SK-N-SH (cell line): ENCODE data around the gene AHNAK. TPM values are rescaled to one million over a fixed set of nuclear protein-coding genes. Genes with fewer than 3 reads are reported as not detected.

Source experiments
- CTCF ChIA-PET: fragments of 300-600, 350-600 bp; formaldehyde crosslinking; extraction: SDS; loops from one replicate; lab custom pipeline; 2021; lab: Yijun Ruan, JAX
- POLR2A ChIA-PET: fragments of 350-600 bp; sonication (Branson Sonifier 250); formaldehyde crosslinking; extraction: SDS; loops from one replicate; lab custom pipeline; 2020; ENCODE audit warnings: antibody characterized with exemption, inconsistent platforms; lab: Yijun Ruan, JAX
- DNase-seq: peaks from one replicate; pipeline ENCODE4 v3.0.0; 2012
- H2AFZ ChIP-seq: fragments of 200-600 bp; sonication (generic); 2 replicates; pipeline ENCODE4 v1.8.1; 2016; ENCODE audit warnings: antibody characterized with exemption, mild to moderate bottlenecking, low read depth
- H3F3A ChIP-seq: fragments of 200-600 bp; sonication (generic); replicated peaks from 2 replicates; pipeline ENCODE3; 2016; ENCODE audit warnings: antibody characterized with exemption, mild to moderate bottlenecking; ENCODE audit not compliant: insufficient read depth
- H3K27ac ChIP-seq, 2 experiments: fragments of 200-500 bp in 1 of 2; fragments of 200-600 bp in 1 of 2; sonication (Bioruptor generic) in 1 of 2; sonication (generic), shearing (Covaris generic) in 1 of 2; 2 replicates each; pipeline versions ENCODE4 v1.5.1 to v1.6.1; 2014 to 2016; ENCODE audit warnings: low read depth in 2 of 2, inconsistent platforms in 1 of 2, low read length in 1 of 2, mild to moderate bottlenecking in 1 of 2, mixed read lengths in 1 of 2
- H3K27me3 ChIP-seq: fragments of 200-600 bp; sonication (generic), shearing (Covaris generic); 2 replicates; pipeline ENCODE4 v1.6.1; 2016; ENCODE audit warnings: mixed run types; ENCODE audit not compliant: insufficient read depth
- H3K36me3 ChIP-seq, 2 experiments: fragments of 200-500 bp in 1 of 2; fragments of 200-600 bp in 1 of 2; sonication (Bioruptor generic) in 1 of 2; sonication (generic) in 1 of 2; replicated peaks in 1 of 2; 2 replicates each; pipeline versions ENCODE3 to v1.5.1; 2014 to 2016; ENCODE audit warnings: low read length in 1 of 2, mild to moderate bottlenecking in 1 of 2; ENCODE audit not compliant: insufficient read depth in 2 of 2, control insufficient read depth in 1 of 2
- H3K4me1 ChIP-seq, 2 experiments: fragments of 200-500 bp in 1 of 2; fragments of 200-600 bp in 1 of 2; sonication (Bioruptor generic) in 1 of 2; sonication (generic), shearing (Covaris generic) in 1 of 2; 2 replicates each; pipeline versions ENCODE4 v1.5.1 to v1.6.1; 2014 to 2016; ENCODE audit warnings: low read depth in 1 of 2, low read length in 1 of 2, mixed run types in 1 of 2; ENCODE audit not compliant: insufficient read depth in 2 of 2, control insufficient read depth in 1 of 2
- H3K4me2 ChIP-seq: fragments of 200-600 bp; sonication (generic), shearing (Covaris generic); 2 replicates; pipeline ENCODE4 v1.6.1; 2017; ENCODE audit warnings: mixed run types
- H3K4me3 ChIP-seq, 2 experiments: fragments of 200-500 bp in 1 of 2; fragments of 200-600 bp in 1 of 2; sonication (Bioruptor generic) in 1 of 2; sonication (generic), shearing (Covaris generic) in 1 of 2; 2 replicates each; pipeline versions ENCODE4 v1.5.1 to v1.8.1; 2014 to 2016; ENCODE audit warnings: low read depth in 2 of 2, inconsistent platforms in 1 of 2, low read length in 1 of 2, mild to moderate bottlenecking in 1 of 2, mixed read lengths in 1 of 2, moderate library complexity in 1 of 2
- H3K79me2 ChIP-seq: fragments of 200-600 bp; sonication (generic); 2 replicates; pipeline ENCODE4 v1.8.1; 2017; ENCODE audit warnings: mild to moderate bottlenecking; ENCODE audit not compliant: insufficient read depth
- H3K9ac ChIP-seq: fragments of 200-600 bp; sonication (generic); 2 replicates; pipeline ENCODE4 v1.6.1; 2017; ENCODE audit warnings: mixed run types
- H3K9me2 ChIP-seq: fragments of 200-600 bp; sonication (generic); 2 replicates; pipeline ENCODE4 v1.6.1; 2017; ENCODE audit warnings: mixed run types
- H3K9me3 ChIP-seq: fragments of 200-600 bp; sonication (generic); 2 replicates; pipeline ENCODE4 v1.6.1; 2017; ENCODE audit warnings: mixed run types, mild to moderate bottlenecking, moderate library complexity
- H4K20me1 ChIP-seq: fragments of 200-600 bp; sonication (generic); 2 replicates; pipeline ENCODE4 v1.6.1; 2017; ENCODE audit warnings: mild to moderate bottlenecking, mixed run types; ENCODE audit not compliant: insufficient read depth
- CHD2 ChIP-seq: fragments of 150-350 bp; IDR thresholded peaks from 2 replicates; pipeline ENCODE4 v1.6.1; 2018; ENCODE audit warnings: low read length; ENCODE audit not compliant: partially characterized antibody
- ELF1 ChIP-seq: IDR thresholded peaks from 2 replicates; pipeline ENCODE4 v1.4.0; 2012
- EP300 ChIP-seq, 2 experiments: IDR thresholded peaks; 2 replicates each; pipeline versions ENCODE4 v1.4.0 to v1.6.1; 2012; ENCODE audit warnings: borderline replicate concordance in 1 of 2, low read depth in 1 of 2, low read length in 1 of 2
- FOSL2 ChIP-seq: IDR thresholded peaks from 2 replicates; pipeline ENCODE4 v1.4.0; 2012; ENCODE audit warnings: low read depth, mild to moderate bottlenecking, moderate library complexity, borderline replicate concordance
- FOXJ3 ChIP-seq: sonication (generic); formaldehyde crosslinking; IDR thresholded peaks from 2 replicates; pipeline ENCODE4 v1.5.1; 2020; ENCODE audit warnings: mild to moderate bottlenecking, missing genetic modification reagents
- FOXM1 ChIP-seq: IDR thresholded peaks from 2 replicates; pipeline ENCODE4 v1.4.0; 2012; ENCODE audit warnings: low read depth, mild to moderate bottlenecking
- GABPA ChIP-seq: IDR thresholded peaks from 2 replicates; pipeline ENCODE4 v1.4.0; 2012; ENCODE audit warnings: low read depth, mild to moderate bottlenecking
- GATA2 ChIP-seq: sonication (generic); formaldehyde crosslinking; IDR thresholded peaks from 2 replicates; pipeline ENCODE4 v1.5.0; 2020; ENCODE audit warnings: mild to moderate bottlenecking, missing genetic modification reagents
- IRF3 ChIP-seq: fragments of 150-350 bp; IDR thresholded peaks from 2 replicates; pipeline ENCODE4 v1.6.1; 2016; ENCODE audit warnings: mild to moderate bottlenecking, low read depth, low read length
- JUND ChIP-seq: IDR thresholded peaks from 2 replicates; pipeline ENCODE4 v1.4.0; 2012
- MXI1 ChIP-seq: IDR thresholded peaks from 2 replicates; pipeline ENCODE4 v1.6.1; 2012; ENCODE audit warnings: mild to moderate bottlenecking, low read depth, low read length, improper control_type of control experiment
- NFIC ChIP-seq: IDR thresholded peaks from 2 replicates; pipeline ENCODE4 v1.4.0; 2012; ENCODE audit warnings: borderline replicate concordance
- POLR2AphosphoS5 ChIP-seq: IDR thresholded peaks from 2 replicates; pipeline ENCODE4 v1.6.1; 2012; ENCODE audit warnings: low read depth, low read length
- RAD21 ChIP-seq: IDR thresholded peaks from 2 replicates; pipeline ENCODE4 v1.6.1; 2012; ENCODE audit warnings: mild to moderate bottlenecking, low read length
- RCOR1 ChIP-seq: fragments of 150-350 bp; IDR thresholded peaks from 2 replicates; pipeline ENCODE4 v1.6.1; 2017; ENCODE audit warnings: antibody characterized with exemption, low read length
- RFX5 ChIP-seq: IDR thresholded peaks from 2 replicates; pipeline ENCODE4 v1.6.1; 2012; ENCODE audit warnings: mild to moderate bottlenecking, improper control_type of control experiment, low read length
- RXRA ChIP-seq: IDR thresholded peaks from 2 replicates; pipeline ENCODE4 v1.4.0; 2012; ENCODE audit warnings: low read depth, mild to moderate bottlenecking, borderline replicate concordance
- SIN3A ChIP-seq: IDR thresholded peaks from 2 replicates; pipeline ENCODE4 v1.6.1; 2012; ENCODE audit warnings: low read depth, mild to moderate bottlenecking, low read length, moderate library complexity, borderline replicate concordance
- SMC3 ChIP-seq: IDR thresholded peaks from 2 replicates; pipeline ENCODE4 v1.6.1; 2012; ENCODE audit warnings: low read depth, low read length, improper control_type of control experiment
- TCF12 ChIP-seq: IDR thresholded peaks from 2 replicates; pipeline ENCODE4 v1.4.0; 2012
- TEAD4 ChIP-seq: IDR thresholded peaks from 2 replicates; pipeline ENCODE4 v1.4.0; 2012; ENCODE audit warnings: mild to moderate bottlenecking, borderline replicate concordance; ENCODE audit not compliant: insufficient read depth
- USF1 ChIP-seq: IDR thresholded peaks from 2 replicates; pipeline ENCODE4 v1.4.0; 2012; ENCODE audit warnings: low read depth, borderline replicate concordance
- USF2 ChIP-seq: fragments of 150-350 bp; IDR thresholded peaks from 2 replicates; pipeline ENCODE4 v1.6.1; 2017; ENCODE audit warnings: antibody characterized with exemption, low read length, low read depth, borderline replicate concordance
- YY1 ChIP-seq: IDR thresholded peaks from 2 replicates; pipeline ENCODE4 v1.4.0; 2012; ENCODE audit warnings: low read depth, mild to moderate bottlenecking
- WGBS: methylation state at CpG from one replicate; pipeline ENCODE4 v1.1.6; 2017; ENCODE audit warnings: low lambda C conversion rate; 5-methylcytosine and 5-hydroxymethylcytosine counted together
- polyA plus RNA-seq, 3 experiments: library from polyadenylated mRNA; depleted of rRNA; stranded (reverse); fragments of >200 nt; gene quantifications; 2 replicates each; pipeline ENCODE4 v1.2.3, GENCODE V29; 2012
- TF ChIP-seq, protein P1 (sequence below): IDR thresholded peaks from 2 replicates; pipeline ENCODE4 v1.4.0; 2012; ENCODE audit warnings: low read depth
- TF ChIP-seq, protein P2 (sequence below): IDR thresholded peaks from 2 replicates; pipeline ENCODE4 v1.6.1; 2012; ENCODE audit warnings: mild to moderate bottlenecking, low read depth, low read length, moderate library complexity
- TF ChIP-seq, protein P3 (sequence below): IDR thresholded peaks from 2 replicates; pipeline ENCODE4; 2012

AHNAK gene
- polyA plus RNA-seq, 1 of the 3 experiments (the other 2 are of a cell fraction), result 57.8 TPM

- CTCF ChIA-PET, result interaction anchor here (0.9 to 5.5 kb wide), 7 partner anchors 9 to 152 kb away, joined by 3 to 60 read pairs (median 4); no protein-coding TSS in a partner anchor
- TF ChIP-seq POLR2AphosphoS5, result peak; percentile 93
- TF ChIP-seq, protein P1, sequence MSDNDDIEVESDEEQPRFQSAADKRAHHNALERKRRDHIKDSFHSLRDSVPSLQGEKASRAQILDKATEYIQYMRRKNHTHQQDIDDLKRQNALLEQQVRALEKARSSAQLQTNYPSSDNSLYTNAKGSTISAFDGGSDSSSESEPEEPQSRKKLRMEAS, result peak; percentile 61; the same call in 1 of the 2 replicates
- peak; percentile 90 for TF ChIP-seq RCOR1
- 0 out of 2 replicates have a peak, but pooled peaks have one; percentile 40 for TF ChIP-seq MXI1
- TF ChIP-seq IRF3, result no peak
- TF ChIP-seq YY1, result no peak
- peak; percentile 86 to 90; a peak in 3 of 4 replicates for TF ChIP-seq EP300 (IDR thresholded peaks at IDR 0.05; ENCODE audit: borderline replicate concordance in 1 of 2, low read depth in 1 of 2, low read length in 1 of 2)
- TF ChIP-seq SIN3A, result peak; percentile 80; the same call in 1 of the 2 replicates
- peak; percentile 46 for TF ChIP-seq CHD2
- TF ChIP-seq GABPA, result no peak
- TF ChIP-seq TCF12, result peak; percentile 100
- TF ChIP-seq GATA2 (CRISPR knock-in tag), result peak; percentile 52
- no peak for TF ChIP-seq FOXJ3
- peak; percentile 27; the same call in 1 of the 2 replicates for TF ChIP-seq FOXM1
- TF ChIP-seq, protein P2, sequence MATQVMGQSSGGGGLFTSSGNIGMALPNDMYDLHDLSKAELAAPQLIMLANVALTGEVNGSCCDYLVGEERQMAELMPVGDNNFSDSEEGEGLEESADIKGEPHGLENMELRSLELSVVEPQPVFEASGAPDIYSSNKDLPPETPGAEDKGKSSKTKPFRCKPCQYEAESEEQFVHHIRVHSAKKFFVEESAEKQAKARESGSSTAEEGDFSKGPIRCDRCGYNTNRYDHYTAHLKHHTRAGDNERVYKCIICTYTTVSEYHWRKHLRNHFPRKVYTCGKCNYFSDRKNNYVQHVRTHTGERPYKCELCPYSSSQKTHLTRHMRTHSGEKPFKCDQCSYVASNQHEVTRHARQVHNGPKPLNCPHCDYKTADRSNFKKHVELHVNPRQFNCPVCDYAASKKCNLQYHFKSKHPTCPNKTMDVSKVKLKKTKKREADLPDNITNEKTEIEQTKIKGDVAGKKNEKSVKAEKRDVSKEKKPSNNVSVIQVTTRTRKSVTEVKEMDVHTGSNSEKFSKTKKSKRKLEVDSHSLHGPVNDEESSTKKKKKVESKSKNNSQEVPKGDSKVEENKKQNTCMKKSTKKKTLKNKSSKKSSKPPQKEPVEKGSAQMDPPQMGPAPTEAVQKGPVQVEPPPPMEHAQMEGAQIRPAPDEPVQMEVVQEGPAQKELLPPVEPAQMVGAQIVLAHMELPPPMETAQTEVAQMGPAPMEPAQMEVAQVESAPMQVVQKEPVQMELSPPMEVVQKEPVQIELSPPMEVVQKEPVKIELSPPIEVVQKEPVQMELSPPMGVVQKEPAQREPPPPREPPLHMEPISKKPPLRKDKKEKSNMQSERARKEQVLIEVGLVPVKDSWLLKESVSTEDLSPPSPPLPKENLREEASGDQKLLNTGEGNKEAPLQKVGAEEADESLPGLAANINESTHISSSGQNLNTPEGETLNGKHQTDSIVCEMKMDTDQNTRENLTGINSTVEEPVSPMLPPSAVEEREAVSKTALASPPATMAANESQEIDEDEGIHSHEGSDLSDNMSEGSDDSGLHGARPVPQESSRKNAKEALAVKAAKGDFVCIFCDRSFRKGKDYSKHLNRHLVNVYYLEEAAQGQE, result peak; percentile 60; the same call in 1 of the 2 replicates
- TF ChIP-seq JUND, result peak; percentile 75; the same call in 1 of the 2 replicates
- TF ChIP-seq USF1, result no peak
- peak; percentile 95 for TF ChIP-seq NFIC
- peak; percentile 32 for TF ChIP-seq RAD21
- no peak for TF ChIP-seq USF2
- TF ChIP-seq SMC3, result no peak; the same call in 1 of the 2 replicates
- TF ChIP-seq FOSL2, result peak; percentile 36; the same call in 1 of the 2 replicates
- peak; percentile 97 for TF ChIP-seq RXRA
- TF ChIP-seq ELF1, result no peak
- peak; percentile 86 for TF ChIP-seq TEAD4
- TF ChIP-seq, protein P3, sequence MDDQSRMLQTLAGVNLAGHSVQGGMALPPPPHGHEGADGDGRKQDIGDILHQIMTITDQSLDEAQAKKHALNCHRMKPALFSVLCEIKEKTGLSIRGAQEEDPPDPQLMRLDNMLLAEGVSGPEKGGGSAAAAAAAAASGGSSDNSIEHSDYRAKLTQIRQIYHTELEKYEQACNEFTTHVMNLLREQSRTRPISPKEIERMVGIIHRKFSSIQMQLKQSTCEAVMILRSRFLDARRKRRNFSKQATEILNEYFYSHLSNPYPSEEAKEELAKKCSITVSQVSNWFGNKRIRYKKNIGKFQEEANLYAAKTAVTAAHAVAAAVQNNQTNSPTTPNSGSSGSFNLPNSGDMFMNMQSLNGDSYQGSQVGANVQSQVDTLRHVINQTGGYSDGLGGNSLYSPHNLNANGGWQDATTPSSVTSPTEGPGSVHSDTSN, result peak; percentile 97
- no peak for TF ChIP-seq RFX5
Measured at GRCh38 chr11:62400760-62401159, 145.8 kb downstream of the AHNAK start.

More at GRCh38 chr11:62400760-62401159, 145.8 kb downstream of the AHNAK start:
- H4K20me1 ChIP-seq, result no peaks in the 10 kb centered on the region
- H3K79me2 ChIP-seq, result no peaks in the 10 kb centered on the region
- H3K9me2 ChIP-seq, result no peaks in the 10 kb centered on the region
- no peaks in the 10 kb centered on the region for H3K36me3 ChIP-seq
- H3K9me3 ChIP-seq, result no peaks in the 10 kb centered on the region
- DNase-seq, result peak; percentile 93
- peaks cover 7% of the 10 kb centered on the region for H3F3A ChIP-seq
- no peaks in the 10 kb centered on the region for H3K27me3 ChIP-seq
- WGBS, result 15% methylated on average over 9 of the region's 9 CpGs
- no peak overlapping the region for H3K4me3 ChIP-seq
- H3K9ac ChIP-seq, result no peak overlapping the region; the same call in 1 of the 2 replicates
- POLR2A ChIA-PET, result interaction anchor here (0.7 to 2.4 kb wide), 9 partner anchors 28 to 441 kb away, joined by 3 to 7 read pairs (median 4); partner anchors contain the start of genes C11orf98, CSKMT and TUT1
- H3K27ac ChIP-seq, result peak overlapping the region; percentile 52 to 85; a peak in 3 of 4 replicates
- H3K4me2 ChIP-seq, result peak overlapping the region; percentile 73; the same call in 1 of the 2 replicates
- H3K4me1 ChIP-seq, result peaks cover 29 to 52% of the 10 kb centered on the region in 2 experiments; a peak in 3 of 4 replicates
- H2AFZ ChIP-seq, result peak overlapping the region; percentile 66; the same call in 1 of the 2 replicates
